Colon (tissue), 2 donors: ENCODE results near the gene NTHL1.

Source experiments
- FAIRE-seq: peaks from 2 replicates; lab custom pipeline; 2012; peaks lifted over from hg19 to GRCh38; lab: Jason Lieb, UNC
- donor health status: control.
- donor health status: control.

NTHL1 gene

DNA sequence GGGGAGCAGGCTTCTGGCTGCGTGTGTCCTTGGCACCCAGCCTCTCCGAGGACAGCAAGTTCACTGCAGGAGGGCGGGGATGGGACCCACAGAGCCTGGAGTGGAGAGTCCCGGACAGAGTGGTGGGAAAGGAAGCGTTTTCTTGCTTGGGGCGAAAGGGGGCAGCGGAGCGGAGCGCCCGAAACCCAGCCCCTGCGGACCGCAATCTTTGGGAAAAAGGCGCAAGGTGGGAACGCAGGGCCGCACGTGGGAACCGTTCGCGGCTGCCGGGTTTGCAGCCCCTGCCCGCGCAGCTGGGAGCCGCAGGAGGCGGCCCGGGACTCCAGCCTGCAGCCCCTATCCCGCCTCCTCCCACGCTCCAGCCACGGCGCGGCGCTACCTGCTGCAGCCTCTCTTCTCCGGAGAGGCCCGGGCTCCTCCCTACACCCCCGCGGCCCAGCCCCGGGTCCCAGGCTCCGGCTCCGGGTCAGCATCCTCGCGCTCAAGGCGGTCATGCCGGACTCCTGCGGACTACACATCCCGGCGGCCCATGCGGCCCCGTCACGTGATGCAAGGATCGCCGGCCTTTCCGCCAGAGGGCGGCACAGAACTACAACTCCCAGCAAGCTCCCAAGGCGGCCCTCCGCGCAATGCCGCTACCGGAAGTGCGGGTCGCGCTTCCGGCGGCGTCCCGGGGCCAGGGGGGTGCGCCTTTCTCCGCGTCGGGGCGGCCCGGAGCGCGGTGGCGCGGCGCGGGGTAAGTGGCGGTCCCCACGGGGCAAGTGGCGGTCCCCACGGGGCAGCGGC is at the start of gene NTHL1, which contains the start of gene TSC2:
Gene NTHL1, minus strand, starts transcription at position 505 of the 786 bp plus-strand sequence. Its CDS starts 11 bp downstream, at position 494.
Gene TSC2, plus strand, starts transcription at position 656 of the 786 bp plus-strand sequence. CDS start 631 bp downstream, outside the sequence.
- FAIRE-seq = no peak

DNA sequence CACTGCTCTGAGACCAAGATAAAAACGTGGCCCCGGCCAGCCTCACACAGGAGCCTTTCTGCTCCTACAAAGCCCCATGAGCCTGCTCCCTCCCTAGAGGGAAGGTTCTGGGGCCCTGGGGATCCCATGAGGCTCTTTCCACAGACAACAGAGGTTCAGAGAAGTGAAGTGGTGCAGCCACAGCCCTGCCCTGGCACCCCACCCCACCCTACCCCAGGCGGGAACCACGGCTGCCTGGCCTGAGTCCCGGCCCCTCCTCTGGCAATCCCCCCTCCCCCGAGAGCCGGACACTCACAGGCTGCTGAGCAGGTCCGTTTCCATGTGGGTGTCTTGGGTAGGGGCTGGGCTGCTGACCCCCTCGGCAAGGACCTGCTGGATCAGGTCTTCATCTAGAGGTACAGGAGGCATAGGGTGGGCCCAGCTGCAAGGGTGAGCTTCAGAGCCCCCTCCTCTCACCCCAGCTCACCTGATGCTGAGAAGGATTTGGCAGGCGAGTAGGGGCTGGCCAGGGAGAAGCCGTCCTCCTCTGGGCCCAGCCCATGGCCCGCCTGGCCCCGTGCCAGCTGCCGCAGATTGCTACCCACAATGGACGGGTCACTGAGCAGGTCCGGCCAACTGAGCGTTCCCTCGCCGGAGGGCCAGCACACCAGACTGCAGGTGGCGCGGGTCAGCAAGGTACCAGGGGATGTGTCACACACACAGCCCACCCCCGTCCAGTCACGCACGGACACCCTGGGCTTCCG is 49.4 kb upstream of the NTHL1 start:
- FAIRE-seq = no peak

DNA sequence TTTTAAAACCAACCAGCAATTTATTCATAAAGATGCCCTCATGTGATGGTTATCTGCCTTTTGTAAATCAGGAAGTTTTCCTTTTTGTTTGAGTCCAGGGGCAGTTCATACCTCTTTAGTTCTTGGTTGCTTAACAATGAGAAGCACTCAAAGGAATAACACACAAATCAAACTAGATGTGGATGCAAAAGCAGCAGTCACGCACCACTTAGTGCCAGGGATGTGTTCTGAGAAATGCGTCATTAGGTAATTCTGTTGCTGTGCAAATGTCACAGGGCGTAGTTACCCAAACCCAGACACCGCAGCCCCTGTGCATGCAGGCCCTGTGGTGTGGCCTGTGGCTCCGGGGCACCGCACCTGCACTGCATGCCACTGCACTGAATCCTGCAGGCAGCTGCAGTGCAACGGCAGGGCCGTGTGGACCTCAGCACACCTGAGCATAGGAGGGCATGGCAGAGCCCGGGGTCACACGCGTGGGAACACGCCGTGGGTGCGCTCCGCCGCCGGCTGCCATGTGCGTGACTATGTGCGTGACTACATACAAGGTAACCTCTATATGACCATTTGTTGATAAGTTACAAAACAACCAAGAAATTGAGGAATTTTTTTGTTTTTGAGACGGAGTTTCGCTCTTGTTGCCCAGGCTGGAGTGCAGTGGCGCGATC is 48.4 kb upstream of the NTHL1 start:
- no peak for FAIRE-seq

DNA sequence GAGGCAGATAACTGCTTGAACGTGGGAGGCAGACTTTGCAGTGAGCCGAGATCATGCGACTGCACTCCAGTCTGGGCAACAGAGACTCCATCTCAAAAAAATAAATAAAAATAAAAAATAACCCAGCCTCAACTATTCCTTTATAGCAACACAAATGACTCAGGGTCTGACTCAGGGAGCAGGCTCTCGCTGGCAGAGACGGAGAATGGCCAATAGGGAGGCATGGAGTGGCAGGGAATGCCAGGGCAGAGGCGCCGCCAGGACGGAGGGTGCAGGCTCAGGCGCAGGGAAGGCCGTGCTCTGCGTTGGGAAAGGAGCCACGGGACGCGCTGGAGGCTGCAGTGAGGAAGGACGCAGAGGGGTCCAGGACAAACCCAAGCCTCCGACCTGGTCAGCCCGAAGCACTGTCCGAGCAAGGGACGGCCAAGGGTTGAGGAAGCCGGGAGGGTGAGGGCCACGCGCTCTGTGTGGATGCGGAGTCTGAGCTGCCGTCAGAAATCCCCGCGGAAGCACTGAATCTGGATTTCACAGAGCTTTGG is 47.8 kb upstream of the NTHL1 start:
- FAIRE-seq = no peak

DNA sequence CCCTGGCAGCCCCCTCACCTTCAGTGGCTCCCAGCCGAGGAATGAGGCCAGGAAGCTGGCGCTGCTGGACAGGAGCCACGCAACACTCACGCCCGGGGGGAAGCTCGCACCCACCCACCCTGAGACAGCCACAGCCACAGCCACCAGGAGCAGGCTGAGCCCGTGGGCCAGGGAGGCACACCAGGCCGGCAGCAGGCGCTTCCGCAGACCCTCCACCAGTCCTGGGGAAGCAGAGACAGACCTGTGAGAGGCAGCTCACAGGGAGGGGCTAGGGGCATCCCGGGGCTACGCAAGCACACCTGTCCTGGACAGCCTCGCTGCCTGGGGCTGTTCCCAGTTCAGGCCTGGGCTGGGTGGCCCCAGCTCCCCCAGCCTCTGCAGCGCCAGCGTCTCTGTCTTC is 46.2 kb upstream of the NTHL1 start:
- no peak for FAIRE-seq

DNA sequence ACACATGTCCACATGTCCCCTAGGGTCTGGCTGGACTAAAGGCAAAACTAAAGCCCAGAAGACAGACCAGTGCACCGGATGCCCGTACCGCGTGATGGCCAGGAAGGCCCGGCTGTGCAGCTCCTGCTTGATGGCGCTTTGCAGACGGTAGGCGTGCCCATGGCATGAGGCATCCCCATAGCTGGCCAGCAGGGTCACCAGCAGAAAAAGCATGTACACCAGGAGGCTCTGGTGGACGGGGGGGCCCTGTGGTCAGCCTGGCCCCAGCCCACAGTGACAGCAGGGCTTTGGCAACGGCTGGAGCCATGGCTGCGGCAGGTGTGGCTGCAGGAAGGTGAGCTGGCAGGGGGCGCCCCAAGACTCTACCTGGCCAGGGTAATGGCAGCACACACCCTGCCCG is 45.2 kb upstream of the NTHL1 start:
- FAIRE-seq = no peak

DNA sequence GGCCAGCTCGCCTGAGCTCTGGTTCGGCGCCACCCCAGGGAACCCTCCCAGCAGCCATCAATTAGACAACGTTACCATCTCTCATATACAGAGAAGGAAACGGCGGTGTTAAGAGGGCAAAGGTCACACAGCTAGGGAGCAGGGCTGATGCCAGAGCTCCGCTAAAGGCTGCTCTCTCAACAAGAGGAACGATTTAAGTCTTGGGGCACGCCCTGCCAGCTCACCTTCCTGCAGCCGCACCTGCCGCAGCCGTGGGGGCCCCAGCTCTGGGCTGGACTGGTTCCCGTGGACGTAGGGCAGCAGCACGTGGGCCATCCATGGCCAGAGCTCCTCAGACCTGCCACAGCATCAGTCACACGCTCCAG is 44.6 kb upstream of the NTHL1 start:
- no peak for FAIRE-seq

DNA sequence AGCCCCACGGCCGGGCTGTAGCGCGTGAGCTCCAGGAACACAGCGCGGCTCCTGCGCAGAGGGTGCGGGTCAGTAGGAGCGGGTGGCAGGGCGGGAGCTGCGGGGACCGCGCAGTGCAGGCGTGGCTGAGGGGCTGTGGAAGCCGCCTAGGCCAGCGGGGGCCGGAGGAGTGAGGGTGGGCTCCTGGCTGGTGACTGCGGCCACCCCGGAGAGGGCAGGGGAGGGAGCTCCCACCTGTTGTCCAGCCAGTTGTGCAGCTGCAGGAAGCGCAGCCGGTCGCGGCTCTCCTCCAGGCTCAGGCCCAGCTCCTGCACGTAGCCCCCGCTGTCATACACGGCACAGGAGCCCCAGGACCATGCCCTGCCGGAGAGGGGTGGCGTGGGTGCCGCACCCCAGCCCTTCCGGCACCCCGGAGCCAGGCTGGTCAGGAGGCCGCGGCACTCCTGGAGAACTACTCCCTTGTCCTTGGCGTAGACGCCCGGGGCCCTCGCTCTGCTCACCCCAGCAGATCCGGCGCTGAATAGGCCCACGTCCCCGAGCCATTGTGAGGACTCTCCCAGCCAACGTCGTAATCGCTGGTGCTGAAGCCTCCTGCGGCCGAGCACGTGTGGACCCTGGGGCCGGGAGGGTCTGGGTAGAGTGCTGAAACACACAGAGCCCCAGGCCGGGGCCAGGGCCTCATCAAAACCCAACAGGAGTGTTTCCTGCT is 44.1 kb upstream of the NTHL1 start:
- FAIRE-seq = no peak

DNA sequence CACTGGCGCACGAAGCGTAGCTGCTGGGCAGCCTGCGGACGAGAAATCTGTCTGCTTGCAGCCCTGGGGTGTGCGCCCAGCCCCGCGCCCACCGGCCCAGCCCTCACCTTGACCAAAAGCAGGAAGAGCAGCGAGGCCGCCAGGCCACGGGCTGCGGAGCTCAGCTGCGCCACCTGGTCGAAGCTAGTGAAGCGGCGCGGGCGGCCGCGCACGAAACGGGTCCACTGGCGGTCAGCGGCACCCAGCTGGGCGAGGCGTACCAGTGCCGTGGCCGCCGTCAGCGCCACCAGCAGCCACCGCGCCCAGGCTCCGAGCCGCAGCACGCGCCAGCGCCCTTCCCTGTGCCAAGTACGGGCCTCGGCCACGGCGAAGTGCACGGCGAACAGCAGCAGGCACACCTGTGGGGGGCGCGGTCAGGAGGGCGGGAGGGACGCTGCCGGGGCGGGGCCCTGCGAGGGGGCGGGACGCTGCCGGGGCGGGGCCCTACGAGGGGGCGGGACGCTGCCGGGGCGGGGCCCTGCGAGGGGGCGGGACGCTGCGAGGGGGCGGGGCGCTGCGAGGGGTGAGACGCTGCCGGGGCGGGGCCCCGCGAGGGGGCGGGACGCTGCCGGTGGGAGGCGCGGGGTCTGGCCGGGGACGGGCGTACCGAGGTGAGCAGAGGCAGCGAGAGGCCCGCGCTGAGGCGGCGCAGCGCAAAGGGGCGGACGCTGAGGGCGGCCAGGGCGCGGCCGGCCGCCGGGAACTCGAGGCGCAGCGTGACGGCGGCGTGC is 43.3 kb upstream of the NTHL1 start:
- FAIRE-seq = no peak

DNA sequence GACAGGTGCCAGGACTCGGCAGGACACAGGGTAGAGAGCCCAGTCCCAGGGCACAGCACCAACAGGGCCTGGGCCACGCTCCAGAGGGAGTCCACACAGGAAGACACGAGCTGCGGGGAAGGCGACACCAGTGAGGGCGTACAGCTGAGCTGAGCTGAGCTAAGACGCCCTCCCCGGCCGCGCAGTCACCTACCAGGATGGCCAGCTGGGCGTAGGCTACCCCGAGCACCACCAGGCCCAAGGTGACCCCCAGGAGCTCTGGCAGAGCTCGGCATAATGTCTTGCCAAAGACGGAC is 42.8 kb upstream of the NTHL1 start:
- FAIRE-seq = no peak

DNA sequence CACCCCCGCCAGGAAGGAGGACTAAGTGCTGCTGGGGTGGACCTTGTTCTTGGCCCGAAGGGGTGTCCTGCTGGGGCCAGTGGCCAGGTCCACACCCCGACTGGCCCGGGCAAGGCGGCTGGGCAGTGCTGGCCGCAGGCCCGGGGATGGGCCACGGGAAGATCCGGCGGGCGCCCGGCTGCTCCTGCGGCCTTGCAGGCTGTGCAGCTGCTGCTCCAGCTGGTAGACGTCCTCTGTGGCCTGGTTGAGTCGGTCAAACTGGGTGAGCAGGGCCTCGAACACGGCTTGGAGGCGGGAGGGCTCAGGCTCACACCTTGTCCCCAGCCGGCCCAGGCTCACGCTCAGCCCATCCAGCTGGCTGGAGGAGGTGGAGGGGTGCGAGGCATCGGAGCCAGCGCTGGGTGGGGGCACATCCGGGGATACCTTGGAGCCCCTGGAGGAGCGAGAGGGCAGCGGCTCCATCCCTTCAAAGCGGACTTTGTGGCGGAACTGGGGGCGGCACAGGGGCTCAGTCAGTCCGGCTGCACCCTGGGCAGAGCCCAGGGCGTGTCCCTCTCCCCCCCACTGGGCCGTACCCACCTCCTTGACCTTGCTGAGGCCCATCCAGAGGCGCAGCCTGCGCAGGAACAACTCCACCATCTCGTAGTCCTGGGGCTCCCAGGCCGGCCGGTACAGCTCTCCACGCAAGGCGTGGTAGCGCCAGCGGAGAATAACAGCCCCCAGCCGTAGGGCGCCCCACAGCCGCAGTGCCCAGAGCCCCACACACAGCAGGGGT is 42.3 kb upstream of the NTHL1 start:
- FAIRE-seq = no peak

DNA sequence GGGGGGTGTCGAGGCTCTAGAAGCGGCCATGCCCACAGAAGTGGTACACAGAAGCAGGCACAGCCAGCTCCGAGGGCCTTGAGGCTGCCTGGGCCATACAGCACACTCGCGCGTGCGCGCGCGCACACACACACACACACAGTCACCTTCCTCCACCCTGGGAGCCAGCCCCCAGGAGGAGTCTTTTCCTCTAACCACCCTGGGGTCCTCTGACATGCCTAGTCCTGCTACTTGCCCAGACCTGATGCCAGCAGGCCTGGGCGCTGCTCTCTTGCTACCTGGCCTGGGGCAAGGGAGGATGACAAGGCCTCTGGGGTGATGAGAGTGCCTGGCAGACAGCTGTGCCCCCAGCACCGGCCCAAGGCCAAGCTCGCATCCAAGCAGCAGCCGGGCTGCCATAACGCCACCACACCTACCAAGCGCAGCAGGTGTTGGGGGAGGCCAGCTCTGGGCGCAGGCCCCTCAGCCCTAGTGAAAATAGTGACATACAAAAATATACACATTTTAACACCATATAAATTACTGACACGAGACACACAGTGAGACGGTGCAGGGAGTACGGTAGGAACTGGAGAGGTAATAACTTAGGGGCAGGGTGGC is 41.2 kb upstream of the NTHL1 start:
- no peak for FAIRE-seq

DNA sequence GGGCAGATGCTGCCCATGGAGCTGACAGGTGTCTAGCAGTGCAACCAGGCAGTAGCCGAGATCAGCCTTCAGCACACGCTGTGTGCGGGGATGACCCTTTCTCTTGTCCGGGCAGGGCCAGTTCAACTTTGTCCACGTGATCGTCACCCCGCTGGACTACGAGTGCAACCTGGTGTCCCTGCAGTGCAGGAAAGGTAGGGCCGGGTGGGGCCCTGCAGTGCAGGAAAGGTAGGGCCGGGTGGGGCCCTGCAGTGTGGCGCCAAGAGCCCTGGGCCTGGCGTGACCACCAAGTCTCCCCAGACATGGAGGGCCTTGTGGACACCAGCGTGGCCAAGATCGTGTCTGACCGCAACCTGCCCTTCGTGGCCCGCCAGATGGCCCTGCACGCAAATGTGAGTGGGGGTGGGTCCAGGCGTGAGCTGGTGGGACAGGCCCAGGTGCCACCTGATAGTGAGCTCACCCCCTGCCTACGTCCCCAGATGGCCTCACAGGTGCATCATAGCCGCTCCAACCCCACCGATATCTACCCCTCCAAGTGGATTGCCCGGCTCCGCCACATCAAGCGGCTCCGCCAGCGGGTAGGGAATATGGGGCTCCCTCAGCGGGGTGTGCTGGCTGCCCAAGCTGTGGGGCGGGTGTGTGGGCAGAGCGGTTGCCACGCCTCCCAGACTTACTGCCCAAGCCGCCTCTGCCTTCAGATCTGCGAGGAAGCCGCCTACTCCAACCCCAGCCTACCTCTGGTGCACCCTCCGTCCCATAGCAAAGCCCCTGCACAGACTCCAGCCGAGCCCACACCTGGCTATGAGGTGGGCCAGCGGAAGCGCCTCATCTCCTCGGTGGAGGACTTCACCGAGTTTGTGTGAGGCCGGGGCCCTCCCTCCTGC is 40.4 kb upstream of the NTHL1 start:
- no peak for FAIRE-seq

DNA sequence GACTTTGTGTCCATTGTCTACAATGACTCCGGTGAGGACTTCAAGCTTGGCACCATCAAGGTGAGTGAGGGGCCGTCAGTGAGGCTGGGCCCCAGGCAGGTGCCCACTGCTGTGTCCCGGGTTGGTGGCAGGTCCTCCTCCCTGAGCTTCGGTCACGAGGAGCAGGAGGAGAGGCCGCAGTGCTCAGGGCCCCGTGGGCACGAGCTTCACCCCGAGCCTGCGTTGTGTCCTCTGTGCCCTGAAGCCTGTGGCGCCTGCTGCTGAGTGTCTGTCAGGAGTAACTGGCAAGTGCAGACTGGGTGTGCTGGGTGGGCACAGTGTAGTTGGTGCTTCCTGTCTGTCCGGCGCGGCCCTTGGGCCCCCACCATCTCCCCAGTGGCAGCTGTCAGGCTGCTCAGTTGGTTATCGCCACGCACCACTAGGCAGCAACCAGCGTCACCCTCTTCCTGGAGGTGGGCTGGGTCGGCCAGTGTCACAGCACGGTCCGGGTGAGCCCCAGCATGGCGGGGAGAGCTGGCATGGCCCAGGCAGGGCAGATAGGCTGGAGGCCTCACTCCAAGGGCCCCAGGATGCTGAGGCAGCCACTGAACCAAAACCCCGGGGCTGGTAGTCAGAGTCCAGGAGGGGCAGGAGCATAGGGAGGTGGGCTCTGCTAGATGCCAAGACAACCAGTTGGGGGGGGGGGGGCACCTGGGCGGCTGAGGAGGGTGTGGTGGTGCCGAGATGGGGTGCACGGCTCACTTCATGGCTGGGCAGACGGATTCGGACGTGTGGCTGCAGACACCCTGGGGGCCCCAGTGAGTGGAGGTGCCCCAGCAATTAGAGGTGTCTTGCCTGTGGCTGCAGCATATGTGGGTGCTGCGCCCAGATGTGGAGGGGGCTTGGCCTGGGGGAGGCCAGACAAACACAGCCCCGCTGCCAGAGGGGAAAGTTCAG is 39.4 kb upstream of the NTHL1 start:
- FAIRE-seq = no peak

DNA sequence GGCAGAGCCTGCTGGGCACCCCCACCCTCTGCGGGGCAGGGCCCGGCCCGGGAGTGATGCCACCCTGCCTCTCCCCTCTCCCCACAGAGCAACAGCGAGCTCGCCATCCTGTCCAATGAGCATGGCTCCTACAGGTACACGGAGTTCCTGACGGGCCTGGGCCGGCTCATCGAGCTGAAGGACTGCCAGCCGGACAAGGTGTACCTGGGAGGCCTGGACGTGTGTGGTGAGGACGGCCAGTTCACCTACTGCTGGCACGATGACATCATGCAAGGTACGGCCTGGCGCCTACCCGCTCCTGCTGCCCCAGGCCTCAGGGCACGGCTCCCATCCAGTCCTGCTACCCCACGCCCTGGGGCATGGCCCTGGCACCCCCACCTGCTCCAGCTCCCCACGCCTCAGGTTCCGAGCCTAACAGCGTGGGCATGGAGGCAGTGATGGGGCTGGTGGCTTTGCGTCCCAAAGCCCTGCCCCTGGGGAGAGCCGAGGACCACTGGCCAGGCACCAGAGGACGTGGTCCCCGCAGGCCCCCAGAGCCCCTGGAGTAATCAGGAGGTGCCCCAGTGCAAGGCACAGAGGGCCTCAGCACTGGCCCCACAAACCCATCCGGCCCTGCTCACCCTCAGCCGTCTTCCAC is 38.6 kb upstream of the NTHL1 start:
- FAIRE-seq = no peak

DNA sequence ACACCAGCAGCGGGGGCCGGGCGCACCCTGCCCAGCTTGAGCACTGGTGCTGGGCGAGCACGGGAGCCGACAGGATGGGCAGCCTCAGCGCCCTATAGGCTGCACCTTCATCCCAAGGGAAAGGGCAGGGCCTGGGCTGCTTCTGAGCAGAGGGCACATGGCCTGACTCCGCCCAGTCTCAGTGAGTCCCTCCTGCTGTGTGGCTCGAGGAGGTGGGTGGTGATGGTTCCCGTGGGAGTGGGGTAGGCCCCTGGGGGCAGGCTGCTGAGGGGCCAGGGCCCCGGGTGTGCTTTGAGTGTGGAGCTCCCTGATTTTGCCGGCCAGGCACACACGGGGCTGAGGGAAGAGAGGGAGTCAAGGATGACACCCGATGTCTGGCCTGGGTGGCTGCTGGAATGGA is 38.0 kb upstream of the NTHL1 start:
- FAIRE-seq = no peak

DNA sequence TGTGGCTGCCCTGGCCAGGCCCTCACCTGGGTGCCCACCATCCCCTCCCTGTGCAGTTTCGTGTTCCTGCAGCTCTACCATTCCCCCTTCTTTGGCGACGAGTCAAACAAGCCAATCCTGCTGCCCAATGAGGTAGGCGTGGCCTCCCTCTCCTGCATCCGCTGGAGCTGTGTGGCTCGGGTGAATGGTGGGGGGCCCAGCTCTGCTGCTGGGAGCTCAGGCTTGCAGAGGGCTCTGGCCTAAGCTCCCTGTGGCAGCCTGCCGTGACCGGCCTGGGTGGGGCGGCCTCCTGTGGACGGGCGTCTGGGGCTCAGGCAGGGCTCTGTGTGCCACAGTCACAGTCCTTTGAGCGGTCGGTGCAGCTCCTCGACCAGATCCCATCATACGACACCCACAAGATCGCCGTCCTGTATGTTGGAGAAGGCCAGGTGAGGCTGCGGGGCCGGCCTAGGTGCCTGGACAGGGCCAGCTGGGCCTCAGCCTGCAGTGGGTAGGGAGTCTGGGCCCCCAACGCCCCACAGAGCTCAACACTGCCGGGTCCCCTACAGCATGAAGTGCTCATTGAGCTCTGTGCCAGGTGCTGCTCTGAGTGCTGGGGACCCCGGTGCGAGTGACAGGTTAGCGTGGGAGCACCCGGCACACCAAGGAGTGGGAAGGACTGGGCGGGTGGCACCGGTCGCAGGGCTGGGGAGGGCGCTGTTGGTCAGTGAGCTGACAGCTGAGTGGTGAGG is 37.4 kb upstream of the NTHL1 start:
- FAIRE-seq = no peak
